PC-3 (cell line): ENCODE results near the gene UGT1A8.

Experiments used
- EZH2phosphoT487 ChIP-seq: fragments of 300-600 bp; sonication (generic); IDR thresholded peaks from 2 replicates; pipeline ENCODE4 v1.6.1; 2018; ENCODE audit warnings: mild to moderate bottlenecking, antibody characterized with exemption, low read length, borderline replicate concordance
- TF ChIP-seq, protein P1 (sequence below): fragments of 300-600 bp; sonication (generic); conservative IDR thresholded peaks from 2 replicates; pipeline ENCODE4 v1.5.1; 2017; ENCODE audit warnings: antibody characterized with exemption, low read depth, mild to moderate bottlenecking, low read length

DNA sequence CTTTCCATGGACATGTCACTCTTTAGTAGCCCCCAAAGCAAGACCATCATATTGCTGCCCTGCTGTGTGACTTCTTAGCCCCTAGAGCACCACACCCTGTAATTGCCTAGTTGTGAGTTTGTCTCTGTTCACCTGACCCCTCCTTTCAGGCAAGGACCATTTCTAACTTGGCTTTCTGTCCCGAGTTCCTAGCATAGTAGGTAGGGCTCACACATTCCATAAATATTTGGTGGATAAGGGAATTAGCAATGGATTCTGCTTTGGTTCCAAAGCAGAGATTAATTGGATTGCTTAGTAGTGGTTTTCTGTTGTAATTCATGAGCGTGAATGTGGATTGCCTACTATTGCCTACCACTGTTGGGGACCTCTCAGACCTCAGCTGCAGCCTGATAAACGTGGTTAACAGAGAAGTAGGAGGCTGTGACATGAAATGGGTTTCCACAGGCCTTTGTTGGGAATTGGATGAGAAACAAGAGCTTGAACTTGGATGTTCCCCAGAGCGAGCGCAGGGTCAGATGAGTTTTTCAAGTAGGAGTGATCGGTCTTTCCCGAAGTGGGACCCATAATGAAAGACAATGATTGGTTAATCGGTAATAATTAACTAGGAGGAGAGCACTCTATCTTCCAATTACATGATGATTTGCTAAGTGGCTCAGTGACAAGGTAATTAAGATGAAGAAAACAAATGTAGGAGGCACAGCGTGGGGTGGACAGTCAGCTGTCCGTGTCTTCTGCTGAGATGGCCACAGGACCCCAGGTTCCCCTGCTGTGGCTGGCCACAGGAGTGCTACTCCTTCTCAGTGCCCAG is 129.2 kb downstream of the UGT1A8 start:
- TF ChIP-seq, protein P1, sequence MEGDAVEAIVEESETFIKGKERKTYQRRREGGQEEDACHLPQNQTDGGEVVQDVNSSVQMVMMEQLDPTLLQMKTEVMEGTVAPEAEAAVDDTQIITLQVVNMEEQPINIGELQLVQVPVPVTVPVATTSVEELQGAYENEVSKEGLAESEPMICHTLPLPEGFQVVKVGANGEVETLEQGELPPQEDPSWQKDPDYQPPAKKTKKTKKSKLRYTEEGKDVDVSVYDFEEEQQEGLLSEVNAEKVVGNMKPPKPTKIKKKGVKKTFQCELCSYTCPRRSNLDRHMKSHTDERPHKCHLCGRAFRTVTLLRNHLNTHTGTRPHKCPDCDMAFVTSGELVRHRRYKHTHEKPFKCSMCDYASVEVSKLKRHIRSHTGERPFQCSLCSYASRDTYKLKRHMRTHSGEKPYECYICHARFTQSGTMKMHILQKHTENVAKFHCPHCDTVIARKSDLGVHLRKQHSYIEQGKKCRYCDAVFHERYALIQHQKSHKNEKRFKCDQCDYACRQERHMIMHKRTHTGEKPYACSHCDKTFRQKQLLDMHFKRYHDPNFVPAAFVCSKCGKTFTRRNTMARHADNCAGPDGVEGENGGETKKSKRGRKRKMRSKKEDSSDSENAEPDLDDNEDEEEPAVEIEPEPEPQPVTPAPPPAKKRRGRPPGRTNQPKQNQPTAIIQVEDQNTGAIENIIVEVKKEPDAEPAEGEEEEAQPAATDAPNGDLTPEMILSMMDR = no peak
- no peak for TF ChIP-seq EZH2phosphoT487
